ENCODE data around the gene CDH5.
A peak's percentile ranks its signal among the peaks of the same experiment; 100 is the strongest.

Gene CDH5

DNA sequence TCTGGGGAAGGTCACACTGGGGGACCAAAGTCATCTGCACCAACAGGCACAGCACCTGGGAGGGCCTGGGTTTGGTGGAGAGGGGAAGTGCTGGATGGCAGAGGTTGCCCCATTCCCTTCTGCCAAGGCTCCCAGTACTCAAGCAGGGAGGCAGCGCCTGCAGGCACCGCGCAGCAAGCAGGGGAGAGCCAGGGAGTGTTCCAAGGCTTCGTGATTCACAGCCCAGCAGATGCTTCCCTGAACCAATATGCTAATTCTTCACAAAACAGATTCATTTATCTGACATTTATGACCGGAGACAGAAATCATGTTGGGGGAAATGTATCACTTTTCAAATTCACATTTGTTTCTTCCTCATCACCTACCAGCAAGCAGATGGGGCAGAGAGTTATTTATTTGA lies 13.4 kb upstream of the CDH5 start:
- H3K27ac ChIP-seq: no peak overlapping the region
- no peak overlapping the region for H3K4me3 ChIP-seq

DNA sequence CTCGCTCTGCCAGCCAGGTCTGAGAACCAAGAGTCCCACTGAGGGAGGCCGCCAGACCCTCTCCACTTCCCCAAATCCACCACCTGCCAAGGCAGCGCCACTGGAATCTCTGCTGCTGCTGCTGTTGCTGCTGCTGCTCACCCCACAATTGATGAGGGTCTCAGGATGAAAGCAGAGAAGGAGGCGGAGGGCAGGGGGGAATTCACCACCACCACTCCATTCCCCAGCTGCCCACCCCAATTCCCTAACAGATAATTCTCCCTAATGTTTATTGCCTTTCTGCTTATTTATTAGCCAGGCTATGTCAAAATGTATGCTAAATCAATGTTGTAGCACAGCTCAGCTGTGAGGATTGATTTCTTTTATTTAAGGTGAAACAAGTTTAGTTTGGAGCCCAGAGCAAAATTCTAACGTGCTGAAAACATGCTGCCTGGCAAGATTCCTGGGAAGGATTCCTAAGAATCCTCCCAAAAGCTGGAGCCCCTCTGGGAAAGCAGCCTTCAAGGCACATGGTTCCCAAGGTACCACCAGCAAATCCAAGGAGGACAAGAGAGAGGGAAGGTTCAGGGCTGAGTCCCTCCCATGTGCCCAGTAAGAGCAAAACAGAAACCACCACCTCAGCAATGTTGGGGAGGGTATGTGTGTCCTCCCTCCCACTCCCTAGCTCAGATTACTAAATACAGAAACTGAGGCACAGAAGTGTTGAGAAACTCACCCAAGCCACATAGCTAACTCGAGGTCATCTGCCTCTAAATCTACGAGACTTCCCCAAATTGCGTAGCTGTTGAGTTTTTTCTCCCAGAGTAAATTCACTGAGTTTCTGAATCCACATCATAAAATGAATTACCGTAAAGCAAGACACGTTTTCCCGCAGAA lies 12.2 kb upstream of the CDH5 start:
- Histone ChIP-seq H3K27ac (no peak overlapping the region), H3K4me3 (no peak overlapping the region)

DNA sequence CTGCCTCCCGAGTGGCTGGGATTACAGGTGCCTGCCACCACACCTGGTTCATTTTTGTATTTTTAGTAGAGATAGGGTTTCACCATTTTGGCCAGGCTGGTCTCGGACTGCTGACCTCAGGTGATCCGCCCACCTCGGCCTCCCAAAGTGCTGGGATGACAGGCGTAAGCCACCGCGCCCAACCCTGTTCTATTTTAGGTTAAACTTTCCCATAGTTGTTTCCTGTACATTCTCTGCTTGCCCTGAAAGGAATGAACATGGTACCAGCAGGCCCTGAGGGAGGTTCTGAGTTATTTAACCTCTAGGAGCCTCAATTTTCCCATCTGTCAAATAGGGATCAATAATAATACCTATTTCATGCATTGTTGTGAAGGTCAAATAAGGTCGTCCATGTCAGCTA lies 11.0 kb upstream of the CDH5 start:
- Histone ChIP-seq H3K27ac (no peak overlapping the region), H3K4me3 (no peak overlapping the region)

DNA sequence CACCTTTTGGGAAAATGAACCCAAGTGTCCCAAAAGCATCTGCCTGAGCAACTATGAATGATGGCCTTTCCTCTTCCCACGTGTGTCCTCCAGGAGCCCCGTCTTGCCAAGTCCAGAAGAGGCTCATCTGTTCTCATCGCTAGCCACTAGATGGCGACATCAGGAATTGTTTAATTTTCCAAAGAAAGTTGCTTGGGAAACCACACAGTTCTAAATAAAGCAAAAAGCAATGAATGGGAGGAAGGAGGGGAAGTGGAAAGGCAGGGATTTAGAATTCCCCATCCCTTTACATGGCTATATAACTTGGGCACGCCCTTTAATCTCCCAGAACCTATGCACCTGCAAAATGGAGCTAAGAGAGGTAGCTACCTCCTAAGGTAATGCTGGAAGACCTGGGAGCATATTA lies 9.0 kb upstream of the CDH5 start:
- H3K4me3 ChIP-seq: no peak overlapping the region

DNA sequence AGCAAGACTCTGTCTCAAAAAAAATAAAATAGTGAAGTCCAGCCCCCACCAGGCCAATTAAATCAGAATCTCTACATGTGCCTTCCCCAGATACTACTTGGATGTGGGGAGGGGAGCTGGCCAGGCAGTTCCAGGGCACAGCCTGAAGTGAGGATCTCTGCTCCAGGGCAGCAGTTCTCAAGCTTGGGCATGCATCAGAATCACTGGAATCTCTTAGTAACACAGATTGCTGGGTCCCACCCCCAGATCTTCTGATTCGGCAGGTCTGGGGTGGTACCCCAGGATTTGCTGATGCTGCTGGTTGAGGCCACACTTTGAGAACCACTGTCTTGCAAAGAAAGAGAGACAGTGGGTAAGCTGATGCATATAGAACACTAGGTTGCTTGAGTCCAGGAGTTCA lies 8.3 kb upstream of the CDH5 start:
- H3K4me3 ChIP-seq: no peak overlapping the region
- H3K27ac ChIP-seq: peak overlapping the region in 1 of 21 experiments; percentile 39

More for the DNA sequence above, 9.0 kb upstream of the CDH5 start:
- no peak overlapping the region for H3K27ac ChIP-seq

DNA sequence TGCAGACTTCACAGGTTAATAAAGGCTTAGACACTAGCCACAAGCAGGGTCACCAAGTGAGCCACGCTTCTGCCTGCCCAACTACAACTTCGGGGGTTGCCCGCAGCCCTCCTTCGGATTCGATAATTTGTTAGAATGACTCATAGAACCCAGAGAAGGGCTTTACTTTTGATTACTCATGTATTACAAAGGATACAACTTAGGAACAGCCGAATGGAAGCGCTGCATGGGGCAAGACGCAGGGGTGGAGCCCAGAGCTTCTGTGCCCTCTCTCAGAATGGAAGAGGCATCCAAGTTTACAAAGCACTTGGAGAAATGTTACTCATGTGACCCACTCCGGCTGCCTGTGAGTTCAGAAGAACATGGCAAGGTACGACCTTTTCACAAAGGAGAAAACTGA lies 7.5 kb upstream of the CDH5 start:
- Histone ChIP-seq H3K27ac (peak overlapping the region in 8 of 21 experiments; percentile 13 to 77 (median 48)), H3K4me3 (no peak overlapping the region)

DNA sequence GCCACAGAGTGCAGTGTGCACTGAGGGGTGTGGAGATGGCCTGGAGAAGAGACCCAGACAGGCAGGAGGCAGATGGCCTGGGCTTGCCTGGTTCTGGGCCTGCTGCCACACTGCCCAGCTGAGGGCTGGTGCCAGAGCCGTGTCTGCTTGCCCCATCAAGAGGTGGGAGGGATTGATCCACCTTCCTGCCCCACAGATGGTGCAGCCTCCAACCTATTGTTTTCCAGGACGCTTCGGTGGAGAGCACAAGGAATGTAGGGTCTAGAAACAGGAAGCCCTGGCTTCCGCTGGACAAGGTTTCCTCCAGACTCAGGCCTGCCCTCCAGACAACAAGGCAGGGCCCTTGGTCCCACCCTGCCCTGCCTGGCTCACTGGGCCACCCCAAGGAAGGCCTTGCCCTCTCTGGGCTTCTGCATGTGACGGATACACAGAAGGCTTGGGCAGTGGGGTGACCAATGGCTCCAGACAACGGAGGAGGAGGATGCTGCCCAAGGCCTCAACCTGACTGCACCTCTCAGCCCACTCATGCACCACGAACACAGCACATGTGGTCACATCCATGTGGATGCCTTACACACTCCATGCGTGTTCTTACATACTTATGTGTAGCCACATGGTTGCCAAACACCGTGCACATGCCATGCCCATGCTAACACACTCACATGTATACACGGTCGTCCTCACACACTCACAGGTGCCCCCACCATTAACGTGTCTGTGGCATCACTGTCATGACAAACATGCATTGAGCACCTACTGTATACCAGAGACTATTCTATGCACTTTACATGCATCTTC lies 6.5 kb upstream of the CDH5 start:
- H3K27ac ChIP-seq: peak overlapping the region in 7 of 21 experiments; percentile 20 to 77 (median 59)
- no peak overlapping the region for H3K4me3 ChIP-seq

DNA sequence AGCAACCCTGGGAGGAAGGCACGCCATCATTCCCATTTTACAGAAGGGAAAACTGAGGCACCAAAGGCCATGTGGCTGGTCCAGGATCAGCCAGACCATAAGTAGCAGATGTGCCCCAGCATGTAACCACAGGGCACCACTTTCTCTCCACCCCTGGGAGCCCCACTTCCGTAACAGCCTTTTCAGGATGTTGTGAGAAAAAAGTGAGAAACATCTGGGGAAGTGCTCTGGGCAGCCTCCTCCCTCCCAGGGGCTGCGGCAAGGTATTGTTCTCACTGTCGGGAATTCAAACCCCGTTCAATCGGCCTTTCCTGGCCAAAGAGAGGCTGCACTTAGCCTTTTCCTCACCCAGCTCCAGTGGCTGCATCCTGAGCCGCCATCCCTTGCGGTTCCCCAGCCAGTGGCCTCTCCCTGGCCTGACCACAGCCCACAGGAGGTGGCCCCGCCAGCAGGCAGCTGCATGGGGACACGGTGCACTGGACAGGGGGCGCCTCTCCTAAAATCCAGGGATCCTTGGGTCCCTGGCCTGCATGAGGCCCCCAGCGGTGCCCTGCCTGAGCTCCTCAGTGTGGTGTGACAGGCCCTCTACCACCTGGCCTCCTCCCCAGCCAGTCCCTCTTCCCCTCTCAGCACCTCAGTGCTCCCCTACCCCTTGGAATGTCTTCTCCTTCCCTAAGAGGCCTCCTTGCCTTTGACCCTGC lies 5.7 kb upstream of the CDH5 start:
- Histone ChIP-seq H3K4me3 (no peak overlapping the region), H3K27ac (peak overlapping the region in 5 of 21 experiments; percentile 0 to 77 (median 52))

DNA sequence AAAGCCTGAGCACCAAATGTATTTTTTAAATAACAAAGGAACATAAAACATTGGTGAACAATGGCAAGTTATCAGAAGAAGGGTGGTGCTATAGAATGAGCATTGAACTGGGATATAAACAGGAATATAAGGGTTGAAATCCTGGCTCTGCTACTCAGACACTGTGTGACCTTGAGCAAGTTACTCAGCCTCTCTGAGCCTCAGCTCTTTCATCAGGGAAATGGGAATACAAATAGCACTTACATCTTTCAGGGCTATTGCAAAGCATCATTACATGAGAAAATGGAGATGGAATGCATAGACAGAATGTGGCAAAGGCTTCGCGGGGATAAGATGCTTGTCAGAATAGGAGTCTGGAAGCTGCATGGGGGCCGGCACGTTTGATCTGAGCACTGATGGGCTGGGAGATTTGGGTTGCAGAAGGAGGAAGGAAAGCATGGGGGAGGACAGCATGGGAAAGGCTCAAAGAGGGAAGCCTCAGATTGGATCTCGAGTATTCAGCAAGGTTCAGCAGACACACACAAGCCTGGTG lies 4.8 kb upstream of the CDH5 start:
- Histone ChIP-seq H3K4me3 (no peak overlapping the region), H3K27ac (peak overlapping the region in 3 of 21 experiments; percentile 52 to 77 (median 72))

DNA sequence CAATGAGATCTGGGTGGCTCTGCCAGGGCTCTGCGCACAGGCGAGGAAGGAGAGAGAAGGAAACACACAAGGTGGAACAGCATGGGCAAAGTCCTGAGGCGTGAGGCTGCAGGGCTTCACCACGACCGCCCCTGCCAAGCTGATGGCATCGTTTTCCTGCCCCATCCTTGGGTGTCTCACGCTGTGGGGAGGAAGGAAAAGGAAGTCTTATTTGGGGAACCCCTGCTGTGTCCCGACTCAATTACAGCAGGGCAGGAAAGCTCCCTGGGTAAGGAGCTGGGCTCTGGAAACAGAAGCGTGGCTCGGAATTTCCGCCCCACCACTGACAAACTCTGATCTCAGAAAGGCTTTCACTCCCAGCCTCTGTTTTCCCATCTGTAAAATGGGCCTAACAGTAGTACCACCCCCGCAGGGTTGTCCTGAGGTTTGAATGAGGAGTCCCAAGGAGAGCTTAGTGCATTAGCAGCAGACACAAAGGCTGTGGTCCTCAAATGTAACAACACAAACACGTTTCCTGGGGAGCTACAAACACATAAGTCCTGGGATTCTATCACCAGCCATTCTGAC lies 3.2 kb upstream of the CDH5 start:
- peak overlapping the region in 3 of 21 experiments; percentile 3 to 74 (median 49) for H3K27ac ChIP-seq
- no peak overlapping the region for H3K4me3 ChIP-seq

DNA sequence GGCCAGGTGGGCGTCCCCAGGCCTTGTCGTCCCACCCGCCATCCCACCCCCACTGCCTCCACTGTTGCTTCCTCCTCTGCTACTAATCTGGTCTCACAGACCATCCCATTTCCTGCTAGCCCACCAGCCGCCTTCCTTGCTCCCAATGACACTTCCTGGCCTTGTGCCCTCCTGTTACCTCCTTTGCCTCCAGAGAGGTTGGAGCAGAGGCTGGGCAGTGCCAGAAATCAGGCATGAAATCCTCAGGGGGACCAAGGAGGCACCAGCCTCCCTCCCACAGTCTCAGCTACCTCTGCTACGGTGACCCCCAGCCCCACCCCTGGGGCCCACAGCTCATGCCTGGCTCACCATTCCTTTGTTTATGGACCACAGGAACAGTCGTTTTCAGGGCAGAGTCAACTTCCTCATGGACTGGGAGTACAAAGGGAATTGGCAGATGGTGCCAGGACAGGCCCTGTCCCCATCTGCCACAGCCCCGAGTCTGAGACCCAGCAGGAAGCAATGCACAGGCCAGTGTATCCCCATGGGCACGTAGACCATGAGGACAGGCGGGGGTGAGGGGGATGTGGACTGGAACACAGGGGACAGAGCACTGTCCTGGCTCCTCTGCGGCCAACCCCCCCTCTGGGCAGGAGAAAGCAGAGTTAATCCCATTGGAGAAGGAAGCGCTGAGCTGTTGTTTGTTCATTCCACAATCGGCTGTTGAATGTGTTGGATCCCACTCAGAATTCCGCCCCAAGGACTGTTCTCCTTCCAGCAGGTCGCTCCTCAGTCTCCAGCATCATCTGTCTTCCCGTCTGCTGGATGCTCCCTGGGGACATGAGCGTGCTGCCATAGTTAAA lies 2.2 kb upstream of the CDH5 start:
- Histone ChIP-seq H3K27ac (peak overlapping the region in 11 of 21 experiments; percentile 2 to 74 (median 43)), H3K4me3 (no peak overlapping the region)

DNA sequence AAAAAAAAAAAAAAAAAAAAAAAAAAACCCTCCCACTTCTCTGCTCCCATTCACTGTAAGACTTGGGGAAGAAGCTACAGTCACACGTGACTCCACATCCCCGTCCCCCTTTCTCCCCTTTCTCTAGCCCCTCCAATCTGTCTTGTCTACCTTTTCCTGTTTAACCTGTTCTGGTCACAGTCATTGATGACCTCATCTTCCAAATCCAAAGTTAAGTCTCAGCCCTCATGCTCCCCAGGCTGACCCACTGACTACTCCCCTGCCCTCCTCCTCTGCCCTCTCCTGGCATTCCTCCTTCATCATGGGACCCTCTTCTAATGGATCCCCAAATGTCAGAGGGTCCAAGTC lies 1.6 kb upstream of the CDH5 start:
- peak overlapping the region in 11 of 21 experiments; percentile 10 to 74 (median 39) for H3K27ac ChIP-seq
- no peak overlapping the region for H3K4me3 ChIP-seq

DNA sequence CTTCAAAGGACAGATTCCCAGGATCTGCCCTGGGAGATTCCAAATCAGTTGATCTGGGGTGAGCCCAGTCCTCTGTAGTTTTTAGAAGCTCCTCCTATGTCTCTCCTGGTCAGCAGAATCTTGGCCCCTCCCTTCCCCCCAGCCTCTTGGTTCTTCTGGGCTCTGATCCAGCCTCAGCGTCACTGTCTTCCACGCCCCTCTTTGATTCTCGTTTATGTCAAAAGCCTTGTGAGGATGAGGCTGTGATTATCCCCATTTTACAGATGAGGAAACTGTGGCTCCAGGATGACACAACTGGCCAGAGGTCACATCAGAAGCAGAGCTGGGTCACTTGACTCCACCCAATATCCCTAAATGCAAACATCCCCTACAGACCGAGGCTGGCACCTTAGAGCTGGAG lies 840 bp upstream of the CDH5 start:
- no peak overlapping the region for H3K4me3 ChIP-seq

DNA sequence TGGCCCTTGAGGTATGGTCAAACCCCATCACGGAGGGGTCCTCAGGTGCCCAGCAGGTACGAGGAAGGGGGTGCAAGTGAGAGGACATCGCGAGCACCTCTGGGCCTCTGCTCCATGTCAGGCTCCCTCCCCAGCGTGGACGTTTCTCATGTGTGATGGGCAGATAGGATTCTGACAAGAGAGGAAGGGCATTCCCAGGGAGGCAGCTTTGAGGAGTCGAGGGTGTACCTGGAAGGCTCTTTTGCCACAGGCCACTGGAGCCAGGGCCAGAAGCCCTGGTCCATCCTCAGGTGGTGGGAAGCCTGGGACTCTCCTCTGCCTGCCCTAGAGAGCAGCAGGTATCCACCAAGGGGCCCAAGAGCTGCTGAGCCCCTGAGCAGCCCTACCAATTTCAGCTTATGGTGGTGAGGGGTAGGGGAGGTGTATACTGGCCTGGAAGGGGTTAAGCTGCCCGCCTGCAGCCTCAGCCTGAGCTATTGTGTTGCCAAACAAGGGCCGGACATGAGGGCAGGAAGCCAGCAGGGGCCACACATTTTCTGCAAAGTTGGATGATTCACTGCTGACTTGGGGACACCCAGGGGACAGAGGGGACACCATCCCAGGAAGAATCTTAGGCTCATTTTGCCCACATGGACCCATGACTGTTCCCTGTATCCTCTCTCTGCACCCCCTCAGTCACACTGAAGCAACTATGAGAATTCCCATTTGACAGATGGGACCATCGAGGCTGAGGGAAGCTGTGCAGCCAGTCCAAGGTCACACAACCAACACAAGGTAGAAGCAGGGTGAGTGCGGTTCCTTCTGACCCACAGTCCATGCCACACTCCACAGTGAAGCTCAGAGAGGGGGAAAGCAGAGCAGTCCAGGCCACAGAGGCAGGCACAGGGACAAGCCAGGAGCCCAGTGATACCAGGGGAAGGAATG lies 1.7 kb downstream of the CDH5 start:
- Histone ChIP-seq H3K4me3 (peak overlapping the region in 5 of 7 experiments; percentile 8 to 38 (median 24)), H3K27ac (peak overlapping the region in 16 of 21 experiments; percentile 10 to 88 (median 50))

More for the DNA sequence above, 840 bp upstream of the CDH5 start:
- peak overlapping the region in 12 of 21 experiments; percentile 7 to 88 (median 44) for H3K27ac ChIP-seq

DNA sequence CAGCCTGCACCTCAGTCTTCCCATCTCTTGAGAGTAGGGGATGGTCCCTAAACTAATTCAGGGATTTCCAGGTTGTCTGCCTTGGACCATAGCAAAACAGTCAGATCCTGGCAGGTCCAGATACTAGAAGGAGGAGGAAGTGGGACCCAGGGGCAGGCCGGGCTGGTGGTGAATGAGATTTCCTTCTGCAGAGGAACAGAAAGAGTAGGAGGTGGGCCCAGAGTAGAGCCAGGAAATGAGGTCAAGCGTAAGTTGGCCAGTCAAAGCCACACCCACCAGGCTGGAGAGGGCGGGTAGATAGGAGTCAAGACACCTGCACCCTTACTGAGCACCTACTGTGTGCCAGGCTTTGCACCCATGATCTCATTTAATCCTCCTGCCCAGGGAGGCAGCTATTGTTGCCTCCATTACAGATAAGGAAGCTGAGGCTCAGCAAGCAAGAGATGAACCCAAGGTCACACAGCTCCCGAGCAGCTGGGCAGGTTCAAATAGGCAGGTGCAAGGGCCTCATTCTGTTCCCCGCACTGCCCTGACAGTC lies 2.6 kb downstream of the CDH5 start:
- H3K4me3 ChIP-seq: no peak overlapping the region
- peak overlapping the region in 6 of 21 experiments; percentile 10 to 88 (median 34) for H3K27ac ChIP-seq

DNA sequence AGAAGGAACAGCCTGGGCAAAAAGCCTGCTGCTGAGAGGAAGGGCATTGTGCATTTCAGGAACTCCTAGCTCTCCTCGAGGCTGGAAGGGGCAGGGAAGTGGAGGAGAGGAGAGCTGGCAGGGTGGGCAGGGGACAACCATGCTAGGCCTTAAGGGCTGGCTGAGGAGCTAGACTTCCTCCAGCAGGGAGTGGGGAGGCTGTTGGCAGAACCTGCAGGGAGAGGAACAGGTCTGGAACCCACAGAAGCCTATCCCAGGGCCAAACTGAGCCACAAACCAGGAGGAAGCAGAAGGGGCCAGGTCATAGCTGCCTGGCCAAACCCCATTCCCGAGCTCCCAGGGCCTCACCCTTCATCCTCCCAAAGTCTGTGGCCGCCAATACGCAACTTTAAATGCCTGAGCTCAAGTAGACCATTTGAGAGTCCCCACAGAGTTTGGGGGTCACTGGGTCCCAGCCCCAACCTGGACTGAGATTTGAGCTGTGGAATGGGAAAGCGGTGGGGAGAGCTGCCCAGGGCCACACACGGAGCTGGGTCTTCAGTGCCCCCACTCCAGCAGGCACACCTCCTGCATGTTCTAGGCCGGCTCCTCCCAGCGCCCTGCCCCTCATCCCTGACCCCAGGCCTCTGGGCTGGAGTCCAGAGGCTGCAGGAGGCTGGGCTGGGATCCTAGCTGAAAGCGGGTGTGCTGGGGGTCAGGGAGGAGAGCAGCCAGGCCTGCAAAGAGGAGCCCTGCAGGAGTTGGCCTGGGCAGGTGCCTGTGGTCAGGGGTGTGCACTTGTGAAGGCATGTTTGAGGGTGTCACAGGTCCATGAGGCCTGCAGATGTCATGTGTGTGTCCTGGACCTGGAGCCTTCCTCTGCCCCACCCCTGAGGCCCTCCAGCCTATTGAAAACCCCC lies 4.5 kb downstream of the CDH5 start:
- H3K27ac ChIP-seq: peak overlapping the region in 4 of 21 experiments; percentile 1 to 37 (median 16)
- H3K4me3 ChIP-seq: no peak overlapping the region
